ENCODE data around the gene GPR68. TPM values are rescaled to one million over a fixed set of nuclear protein-coding genes. Genes with fewer than 3 reads are reported as not detected.

Gene GPR68
- total RNA-seq, 2 donors from 2014 or later: 36.8 to 44.8 TPM

GRCh38 chr14:91265404-91265803, 20.9 kb upstream of the GPR68 start:
- H3K9me3 Mint-ChIP-seq: no peaks in the 10 kb centered on the region
- peaks cover 19% of the 10 kb centered on the region for H3K36me3 Mint-ChIP-seq (ENCODE audit: low read depth)
- H3K4me3 Mint-ChIP-seq: peak overlapping the region; percentile 65
- H3K4me1 Mint-ChIP-seq: peaks cover 35% of the 10 kb centered on the region
- H3K27ac Mint-ChIP-seq: no peak overlapping the region
- no peaks in the 10 kb centered on the region for H3K27me3 Mint-ChIP-seq
- ATAC-seq (replicated peaks): no peak

- Mint-ChIP-seq H3K9me3 (no peaks in the 10 kb centered on the region), H3K27ac (peak overlapping the region; percentile 84), H3K36me3 (ENCODE audit: low read depth) (peaks cover 11% of the 10 kb centered on the region), H3K27me3 (no peaks in the 10 kb centered on the region), H3K4me1 (peaks cover 33% of the 10 kb centered on the region), H3K4me3 (peak overlapping the region; percentile 65)
- peak; percentile 56 for ATAC-seq (replicated peaks)
Observed at GRCh38 chr14:91264151-91265150, 19.9 kb upstream of the GPR68 start.

- peak; percentile 22 for ATAC-seq (replicated peaks)
- Mint-ChIP-seq H3K4me1 (peaks cover 31% of the 10 kb centered on the region), H3K27ac (peak overlapping the region; percentile 84), H3K36me3 (ENCODE audit: low read depth) (peaks cover 4% of the 10 kb centered on the region), H3K4me3 (peak overlapping the region; percentile 65), H3K9me3 (no peaks in the 10 kb centered on the region), H3K27me3 (no peaks in the 10 kb centered on the region)
Observed at GRCh38 chr14:91263329-91263728, 18.8 kb upstream of the GPR68 start.

- ATAC-seq (replicated peaks): no peak
- Mint-ChIP-seq H3K4me3 (no peak overlapping the region), H3K9me3 (no peaks in the 10 kb centered on the region), H3K27ac (peak overlapping the region; percentile 71), H3K4me1 (peaks cover 39% of the 10 kb centered on the region), H3K36me3 (ENCODE audit: low read depth) (peaks cover 4% of the 10 kb centered on the region), H3K27me3 (no peaks in the 10 kb centered on the region)
Observed at GRCh38 chr14:91261986-91262549, 17.6 kb upstream of the GPR68 start.

- Mint-ChIP-seq H3K4me3 (peak overlapping the region; percentile 7), H3K9me3 (no peaks in the 10 kb centered on the region), H3K27ac (peak overlapping the region; percentile 71), H3K4me1 (peaks cover 39% of the 10 kb centered on the region), H3K27me3 (no peaks in the 10 kb centered on the region), H3K36me3 (ENCODE audit: low read depth) (peaks cover 4% of the 10 kb centered on the region)
- peak; percentile 74 for ATAC-seq (replicated peaks)
Observed at GRCh38 chr14:91261115-91261514, 16.6 kb upstream of the GPR68 start.

- H3K4me1 Mint-ChIP-seq: peaks cover 47% of the 10 kb centered on the region
- no peaks in the 10 kb centered on the region for H3K27me3 Mint-ChIP-seq
- H3K27ac Mint-ChIP-seq: peak overlapping the region; percentile 55
- H3K36me3 Mint-ChIP-seq (ENCODE audit: low read depth): peaks cover 4% of the 10 kb centered on the region
- H3K9me3 Mint-ChIP-seq: no peaks in the 10 kb centered on the region
- ATAC-seq (replicated peaks): no peak
- H3K4me3 Mint-ChIP-seq: peak overlapping the region; percentile 54
Observed at GRCh38 chr14:91258876-91259275, 14.4 kb upstream of the GPR68 start.

- peak overlapping the region; percentile 54 for H3K4me3 Mint-ChIP-seq
- H3K27me3 Mint-ChIP-seq: no peaks in the 10 kb centered on the region
- H3K27ac Mint-ChIP-seq: peak overlapping the region; percentile 55
- ATAC-seq (replicated peaks): peak; percentile 53
- peaks cover 4% of the 10 kb centered on the region for H3K36me3 Mint-ChIP-seq (ENCODE audit: low read depth)
- peaks cover 40% of the 10 kb centered on the region for H3K4me1 Mint-ChIP-seq
- no peaks in the 10 kb centered on the region for H3K9me3 Mint-ChIP-seq
Observed at GRCh38 chr14:91258011-91258618, 13.6 kb upstream of the GPR68 start.

- peak; percentile 58 for ATAC-seq (replicated peaks)
- peaks cover 8% of the 10 kb centered on the region for H3K36me3 Mint-ChIP-seq (ENCODE audit: low read depth)
- H3K4me3 Mint-ChIP-seq: peak overlapping the region; percentile 54
- H3K9me3 Mint-ChIP-seq: no peaks in the 10 kb centered on the region
- no peaks in the 10 kb centered on the region for H3K27me3 Mint-ChIP-seq
- peak overlapping the region; percentile 55 for H3K27ac Mint-ChIP-seq
- H3K4me1 Mint-ChIP-seq: peaks cover 43% of the 10 kb centered on the region
Observed at GRCh38 chr14:91257328-91258010, 13.0 kb upstream of the GPR68 start.

- Mint-ChIP-seq H3K36me3 (ENCODE audit: low read depth) (peaks cover 16% of the 10 kb centered on the region), H3K4me3 (peak overlapping the region; percentile 54), H3K4me1 (peaks cover 46% of the 10 kb centered on the region), H3K27ac (no peak overlapping the region), H3K27me3 (no peaks in the 10 kb centered on the region), H3K9me3 (no peaks in the 10 kb centered on the region)
- no peak for ATAC-seq (replicated peaks)
Observed at GRCh38 chr14:91256661-91257060, 12.2 kb upstream of the GPR68 start.

GRCh38 chr14:91255026-91255695, 10.7 kb upstream of the GPR68 start:
- Mint-ChIP-seq H3K27ac (peak overlapping the region; percentile 48), H3K4me3 (peak overlapping the region; percentile 73), H3K27me3 (no peaks in the 10 kb centered on the region), H3K4me1 (peaks cover 45% of the 10 kb centered on the region), H3K36me3 (ENCODE audit: low read depth) (peaks cover 27% of the 10 kb centered on the region), H3K9me3 (no peaks in the 10 kb centered on the region)
- ATAC-seq (replicated peaks): no peak

- peak; percentile 20 for ATAC-seq (replicated peaks)
- Mint-ChIP-seq H3K4me3 (peak overlapping the region; percentile 73), H3K27me3 (no peaks in the 10 kb centered on the region), H3K36me3 (ENCODE audit: low read depth) (peaks cover 34% of the 10 kb centered on the region), H3K9me3 (no peaks in the 10 kb centered on the region), H3K4me1 (peaks cover 52% of the 10 kb centered on the region), H3K27ac (peak overlapping the region; percentile 48)
Observed at GRCh38 chr14:91254461-91254860, 10.0 kb upstream of the GPR68 start.

- peak overlapping the region; percentile 48 for H3K27ac Mint-ChIP-seq
- peaks cover 54% of the 10 kb centered on the region for H3K4me1 Mint-ChIP-seq
- peak overlapping the region; percentile 73 for H3K4me3 Mint-ChIP-seq
- ATAC-seq (replicated peaks): peak; percentile 1
- H3K27me3 Mint-ChIP-seq: no peaks in the 10 kb centered on the region
- no peaks in the 10 kb centered on the region for H3K9me3 Mint-ChIP-seq
- H3K36me3 Mint-ChIP-seq (ENCODE audit: low read depth): peaks cover 40% of the 10 kb centered on the region
Observed at GRCh38 chr14:91253795-91254323, 9.4 kb upstream of the GPR68 start.

- H3K36me3 Mint-ChIP-seq (ENCODE audit: low read depth): peaks cover 46% of the 10 kb centered on the region
Observed at GRCh38 chr14:91252871-91253794, 8.6 kb upstream of the GPR68 start.

More at GRCh38 chr14:91252871-91253794, 8.6 kb upstream of the GPR68 start:
- peak; percentile 15 for ATAC-seq (replicated peaks)
- Mint-ChIP-seq H3K27me3 (no peaks in the 10 kb centered on the region), H3K4me1 (peaks cover 53% of the 10 kb centered on the region), H3K4me3 (peak overlapping the region; percentile 77), H3K9me3 (no peaks in the 10 kb centered on the region), H3K27ac (peak overlapping the region; percentile 89)

All from activated T-helper 17 cell treated with anti-CD3 and anti-CD28 coated beads, Interleukin-2, amount 50 U/mL, for 72 hours (primary cell).